SU-DHL-6 (cell line): ENCODE measurements around the gene ARL17A.
"Not testable (repeated sequence)": the region's sequence is repeated elsewhere in the genome, so short reads cannot be mapped to it uniquely, and the experiment has no call there.

Experiments used
- CTCF ChIP-seq: fragments of 200-600 bp; sonication (generic); IDR thresholded peaks from one replicate; pipeline ENCODE4 v1.5.1; 2017; ENCODE audit warnings: antibody characterized with exemption, mild to moderate bottlenecking, low read length, moderate library complexity; ENCODE audit not compliant: insufficient read depth, poor library complexity, severe bottlenecking
- EZH2phosphoT487 ChIP-seq: fragments of 200-600 bp; sonication (generic), shearing (Covaris generic); conservative IDR thresholded peaks from 2 replicates; pipeline ENCODE4 v1.6.1; 2018; ENCODE audit warnings: mild to moderate bottlenecking, antibody characterized with exemption, low read length, moderate library complexity, mixed read lengths

GRCh38 chr17:46566980-46567379, 12.5 kb downstream of the ARL17A start:
- TF ChIP-seq CTCF, EZH2phosphoT487: not testable (repeated sequence)
